Transverse colon (tissue), 4 donors: ENCODE data around the gene TAAR2.

Experiments
- EP300 ChIP-seq: sonication (generic); formaldehyde crosslinking; IDR thresholded peaks from one replicate; pipeline ENCODE4 v1.6.1; 2017; ENCODE audit warnings: antibody characterized with exemption, low read depth
- POLR2AphosphoS5 ChIP-seq, 3 donors: sonication (generic); formaldehyde crosslinking; IDR thresholded peaks; one replicate each; pipeline ENCODE4 v1.6.1; 2016; ENCODE audit warnings: antibody characterized with exemption in 3 of 3
- TF ChIP-seq, protein P1 (sequence below), 5 experiments: fragments of 200-600 bp in 3 of 5; fragments of 450-650 bp in 2 of 5; sonication (generic) in 3 of 5; IDR thresholded peaks; 1 replicate in 2 of 5; 2 replicates in 3 of 5; pipeline ENCODE4 v1.5.1; 2016 to 2017; ENCODE audit warnings: antibody characterized with exemption in 5 of 5, inconsistent platforms in 3 of 5, mild to moderate bottlenecking in 2 of 5, moderate library complexity in 1 of 5

DNA sequence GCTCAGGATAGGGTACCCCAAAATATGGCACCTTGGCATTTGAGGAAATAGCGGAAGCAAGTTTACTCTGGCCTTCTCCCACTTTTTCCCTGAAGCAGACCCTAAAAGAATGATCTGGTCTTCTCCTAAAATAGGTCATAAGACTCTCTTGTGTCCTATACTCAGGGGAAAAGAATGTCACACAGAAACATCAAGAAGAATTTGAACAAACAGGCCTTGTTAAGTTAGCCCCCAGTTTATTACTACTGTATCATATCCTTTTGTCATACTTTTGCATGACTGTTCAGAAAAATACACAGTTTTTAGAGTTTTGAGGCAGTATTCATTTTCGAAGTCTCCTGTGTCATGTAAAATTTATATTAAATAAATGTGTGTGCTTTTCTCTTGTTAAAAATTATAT is 12.5 kb downstream of the TAAR2 start:
- TF ChIP-seq EP300 (no peak), POLR2AphosphoS5 (IDR thresholded peaks at IDR 0.05) (no peak)
- TF ChIP-seq, protein P1, sequence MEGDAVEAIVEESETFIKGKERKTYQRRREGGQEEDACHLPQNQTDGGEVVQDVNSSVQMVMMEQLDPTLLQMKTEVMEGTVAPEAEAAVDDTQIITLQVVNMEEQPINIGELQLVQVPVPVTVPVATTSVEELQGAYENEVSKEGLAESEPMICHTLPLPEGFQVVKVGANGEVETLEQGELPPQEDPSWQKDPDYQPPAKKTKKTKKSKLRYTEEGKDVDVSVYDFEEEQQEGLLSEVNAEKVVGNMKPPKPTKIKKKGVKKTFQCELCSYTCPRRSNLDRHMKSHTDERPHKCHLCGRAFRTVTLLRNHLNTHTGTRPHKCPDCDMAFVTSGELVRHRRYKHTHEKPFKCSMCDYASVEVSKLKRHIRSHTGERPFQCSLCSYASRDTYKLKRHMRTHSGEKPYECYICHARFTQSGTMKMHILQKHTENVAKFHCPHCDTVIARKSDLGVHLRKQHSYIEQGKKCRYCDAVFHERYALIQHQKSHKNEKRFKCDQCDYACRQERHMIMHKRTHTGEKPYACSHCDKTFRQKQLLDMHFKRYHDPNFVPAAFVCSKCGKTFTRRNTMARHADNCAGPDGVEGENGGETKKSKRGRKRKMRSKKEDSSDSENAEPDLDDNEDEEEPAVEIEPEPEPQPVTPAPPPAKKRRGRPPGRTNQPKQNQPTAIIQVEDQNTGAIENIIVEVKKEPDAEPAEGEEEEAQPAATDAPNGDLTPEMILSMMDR (IDR thresholded peaks at IDR 0.05): no peak
